HG03039 (cell line): ENCODE data around the gene RGS18.
"Not testable (repeated sequence)": the region's sequence is repeated elsewhere in the genome, so short reads cannot be mapped to it uniquely, and the experiment has no call there.

Experiments used
- ATAC-seq: cut with Tn5 transposase; IDR thresholded peaks from one replicate; pipeline ENCODE4 v1.9.1; 2021; ENCODE audit warnings: mild to moderate bottlenecking, moderate library complexity; ENCODE audit not compliant: unreplicated experiment

RGS18 gene

DNA sequence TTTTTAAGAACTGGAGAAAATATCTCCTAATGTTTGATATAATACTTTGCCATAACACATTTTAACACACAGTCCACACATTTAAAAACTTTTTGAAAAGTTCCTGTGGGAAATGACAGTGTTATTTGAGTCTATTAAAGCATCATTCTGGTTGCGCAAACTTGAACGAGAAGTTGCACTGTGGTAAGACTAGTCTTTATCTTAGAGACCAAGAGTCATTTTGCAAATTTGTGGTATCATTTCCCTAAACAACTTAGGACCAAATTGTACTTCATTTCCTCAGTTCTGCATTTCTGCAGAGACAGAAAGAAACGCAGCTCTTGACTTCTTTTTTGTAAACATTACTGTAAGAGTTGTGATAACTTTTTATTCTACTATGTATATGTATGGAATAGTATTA is at the start of gene RGS18:
TSS of gene RGS18 (plus strand) at position 282 of the 400 bp plus-strand sequence. CDS start 176 bp downstream, outside the sequence.
- ATAC-seq: peak; percentile 67

DNA sequence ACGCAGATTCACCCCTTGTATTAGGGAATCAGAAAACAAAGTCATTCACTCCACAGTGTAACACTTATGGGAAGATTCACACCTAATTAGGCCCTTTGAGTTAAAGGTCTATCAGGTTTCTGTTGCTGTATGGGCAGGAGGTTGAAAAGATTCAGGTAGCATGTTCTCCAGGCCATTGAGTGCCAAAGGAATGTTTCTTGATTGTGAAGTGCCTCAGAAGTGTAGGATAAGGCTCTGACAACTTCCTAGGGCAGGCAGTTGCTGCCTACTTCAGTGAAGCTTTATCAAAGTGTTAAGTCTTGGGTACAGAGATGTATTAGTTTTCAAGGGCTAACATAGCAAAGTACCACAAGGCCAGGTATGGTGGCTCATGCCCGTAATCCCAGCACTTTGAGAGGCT is 48.7 kb upstream of the RGS18 start:
- no peak for ATAC-seq

- ATAC-seq: no peak
These were observed 43.3 kb upstream of the RGS18 start for GRCh38 chr1:192115000-192115399.

DNA sequence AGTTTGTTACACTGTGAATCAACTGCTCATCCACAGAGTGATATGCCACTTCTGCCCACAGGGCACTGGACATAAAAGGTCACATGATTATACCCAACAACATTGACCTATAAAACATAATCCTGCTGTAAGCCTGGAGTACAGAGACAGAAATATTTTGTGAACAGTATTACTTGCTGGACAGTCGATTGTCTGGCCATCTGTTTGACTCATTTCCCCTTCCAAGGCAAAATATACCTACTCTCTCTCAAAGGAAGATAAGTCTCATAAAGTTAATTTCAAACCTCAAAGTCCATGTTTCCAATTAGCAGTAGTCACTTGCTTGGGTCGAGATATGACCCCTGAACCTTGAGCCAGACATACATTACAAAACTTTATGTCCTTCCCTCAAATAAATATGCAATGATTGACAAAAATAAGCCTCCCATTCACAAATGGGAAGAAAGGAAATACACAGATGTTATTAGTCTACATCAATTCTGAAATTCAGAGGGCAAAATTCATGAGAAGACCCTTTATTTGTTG is 39.3 kb upstream of the RGS18 start:
- no peak for ATAC-seq

DNA sequence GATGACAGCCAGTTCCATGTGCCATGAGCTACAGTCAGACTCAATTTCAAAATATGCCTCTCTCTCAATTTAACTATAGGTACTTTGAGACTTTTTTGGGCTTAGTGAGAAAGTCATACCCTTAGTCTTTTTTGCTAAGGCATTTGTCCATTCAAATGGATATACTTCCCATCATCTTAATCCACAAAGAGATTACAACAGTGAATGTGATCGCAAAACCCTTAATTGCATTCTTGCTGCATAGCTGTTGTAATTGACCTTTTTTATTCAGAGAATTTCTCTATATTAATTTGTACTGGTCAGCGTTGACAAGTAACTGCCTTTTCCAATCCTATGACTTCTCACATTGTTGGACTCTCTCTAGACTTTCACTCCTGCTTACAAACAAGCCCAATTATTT is 38.6 kb upstream of the RGS18 start:
- ATAC-seq: no peak

DNA sequence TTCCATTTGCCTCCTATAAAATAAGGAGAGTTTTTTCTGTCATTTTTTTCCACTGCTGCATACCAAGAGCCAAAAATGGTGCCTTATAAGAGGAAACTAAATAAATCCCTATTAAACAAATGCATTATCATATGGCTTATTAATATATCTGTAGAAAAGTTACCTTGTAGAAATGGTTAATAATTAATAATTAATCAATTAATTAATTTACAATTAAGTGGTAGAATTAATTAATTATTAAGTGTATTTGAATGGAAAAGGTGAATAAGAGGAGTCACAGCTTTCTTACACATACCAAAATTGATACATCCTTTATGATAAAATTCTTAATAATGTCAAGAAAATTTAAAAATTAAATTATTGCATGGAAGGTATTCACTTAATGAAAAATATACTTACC is 35.6 kb upstream of the RGS18 start:
- ATAC-seq: no peak

- no peak for ATAC-seq
These were observed 35.0 kb upstream of the RGS18 start for GRCh38 chr1:192123212-192123611.

DNA sequence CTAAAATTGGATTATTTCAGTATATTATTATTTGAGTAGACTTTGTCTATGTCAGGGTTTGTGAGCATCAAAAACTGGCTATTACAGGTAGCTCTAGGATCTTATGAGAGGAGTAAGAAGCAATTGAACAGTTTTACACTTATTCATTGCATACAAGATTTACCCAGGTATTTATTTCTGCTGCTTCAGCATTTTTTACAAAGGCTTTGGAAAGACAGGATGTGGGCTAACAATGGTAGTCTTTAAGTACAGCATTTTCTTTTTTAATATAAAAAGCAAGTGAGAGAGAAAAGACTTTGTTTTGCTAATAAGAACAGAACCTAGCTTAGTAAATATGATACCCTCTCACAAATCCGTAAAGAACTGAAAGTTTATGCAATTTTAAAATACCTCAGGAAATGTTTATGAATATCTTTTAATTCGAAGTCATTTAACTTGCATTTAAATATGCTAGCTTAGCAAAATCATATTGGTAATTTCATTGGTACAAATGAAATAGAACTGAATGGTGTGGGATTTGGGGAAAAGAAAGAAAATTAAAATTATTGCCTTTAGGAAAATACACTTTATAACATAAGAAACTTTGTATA is 32.1 kb upstream of the RGS18 start:
- no peak for ATAC-seq

DNA sequence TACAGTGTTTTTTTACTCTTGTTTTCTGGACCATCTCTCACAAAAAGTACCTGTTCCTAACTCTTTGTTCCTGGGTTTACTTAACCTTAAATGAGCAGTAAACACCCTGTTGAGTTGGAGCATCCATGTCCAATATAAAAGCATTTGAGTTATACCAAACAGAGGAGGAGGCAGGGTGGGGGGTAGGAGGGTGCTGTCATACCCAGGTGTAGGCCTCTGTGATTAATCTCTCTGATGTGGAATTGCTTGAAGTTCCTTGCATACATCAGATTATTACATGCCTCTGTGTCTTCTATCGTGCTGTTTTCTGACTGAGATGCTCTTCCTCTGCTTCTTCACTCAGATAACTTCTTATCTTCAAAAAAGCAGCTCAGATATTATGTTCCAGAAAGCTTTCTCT is 28.1 kb upstream of the RGS18 start:
- ATAC-seq: no peak

- ATAC-seq: not testable (repeated sequence)
These were observed 27.4 kb upstream of the RGS18 start for GRCh38 chr1:192130865-192131264.

DNA sequence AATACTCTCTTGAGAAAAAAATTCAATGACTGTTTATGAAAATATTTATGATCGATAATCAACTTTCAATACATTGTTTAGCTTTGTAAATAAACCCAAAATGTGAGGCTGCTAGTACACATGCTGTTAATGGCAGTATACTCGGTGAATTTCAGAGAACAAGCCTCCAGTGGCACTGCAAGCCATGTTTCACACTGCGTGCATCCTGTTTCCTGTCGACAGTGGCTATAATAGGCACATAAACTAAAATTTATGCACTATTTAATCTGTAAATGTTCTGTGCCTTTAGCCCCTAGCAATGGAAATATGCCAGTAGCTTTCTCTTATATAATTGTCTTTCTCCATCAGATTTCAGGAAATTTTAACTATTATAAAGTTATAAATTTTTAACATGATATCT is 26.3 kb upstream of the RGS18 start:
- ATAC-seq: no peak

DNA sequence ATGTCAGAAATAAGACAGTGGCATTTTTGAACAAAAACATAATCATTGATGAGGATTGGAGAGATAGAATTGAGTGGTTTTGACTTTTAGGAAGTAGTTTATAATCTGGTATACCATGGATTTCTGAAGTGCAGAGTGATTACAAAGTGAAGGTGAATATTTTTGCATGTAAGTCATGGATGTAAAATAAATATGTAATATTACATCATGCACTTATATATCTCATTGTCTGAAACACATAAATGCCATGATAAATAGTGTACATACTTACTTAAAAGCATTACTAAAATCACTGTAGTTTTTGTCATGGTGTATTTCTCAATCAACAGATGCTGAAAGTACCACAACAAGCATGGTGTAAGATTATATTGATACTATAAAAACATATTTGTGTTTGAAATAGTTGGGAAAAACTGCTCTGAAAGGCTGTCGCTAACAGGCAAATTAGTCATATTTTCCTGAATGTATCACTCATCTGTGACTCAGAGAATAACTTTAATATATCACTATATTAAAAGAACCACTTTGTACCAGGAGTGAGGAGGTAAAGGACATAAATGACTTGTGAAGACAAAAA is 24.8 kb upstream of the RGS18 start:
- ATAC-seq: no peak

GRCh38 chr1:192140382-192140781 is 17.9 kb upstream of the RGS18 start:
- ATAC-seq: no peak

DNA sequence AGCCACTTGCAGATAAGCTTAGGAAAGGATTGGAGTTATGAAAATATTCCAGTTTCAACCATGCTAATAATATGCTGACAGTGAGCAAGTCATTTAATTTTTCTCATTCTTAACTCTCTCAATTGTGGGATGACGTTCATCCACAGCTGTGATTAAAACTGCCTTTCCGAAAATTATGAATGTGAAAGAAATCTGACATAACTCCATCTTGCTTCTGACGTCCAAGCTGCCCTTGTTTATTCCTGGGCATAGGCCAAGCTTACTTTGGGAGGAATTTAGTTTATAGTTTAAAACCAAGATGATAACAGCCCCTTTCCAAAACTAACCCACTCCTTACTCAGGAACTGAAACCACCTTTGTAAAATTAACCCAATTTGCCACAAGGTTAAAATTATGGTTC is 11.0 kb upstream of the RGS18 start:
- ATAC-seq: no peak

GRCh38 chr1:192147696-192148095 is 10.6 kb upstream of the RGS18 start:
- ATAC-seq: no peak

- no peak for ATAC-seq
These were observed 7.1 kb upstream of the RGS18 start for GRCh38 chr1:192151176-192151575.

- no peak for ATAC-seq
These were observed 5.0 kb upstream of the RGS18 start for GRCh38 chr1:192153276-192153675.

DNA sequence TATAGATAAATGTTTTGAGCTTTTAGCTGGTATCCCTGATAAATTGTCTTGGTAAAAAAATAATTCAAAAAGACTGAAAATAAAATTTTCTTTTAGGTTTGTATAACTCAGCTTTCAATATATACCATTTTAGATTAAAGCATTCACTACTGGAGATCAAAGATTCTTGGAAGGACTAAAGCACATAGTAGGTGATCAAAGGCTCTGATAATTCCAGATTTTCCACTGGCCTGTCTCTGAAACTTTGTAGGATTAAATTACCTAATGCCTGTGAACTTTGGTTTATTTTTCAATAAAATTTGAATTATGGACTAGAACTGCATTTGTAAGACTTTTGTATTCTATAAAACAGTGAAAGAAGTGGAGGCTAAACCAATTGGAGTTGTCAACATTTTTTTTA is 1.2 kb upstream of the RGS18 start:
- no peak for ATAC-seq

DNA sequence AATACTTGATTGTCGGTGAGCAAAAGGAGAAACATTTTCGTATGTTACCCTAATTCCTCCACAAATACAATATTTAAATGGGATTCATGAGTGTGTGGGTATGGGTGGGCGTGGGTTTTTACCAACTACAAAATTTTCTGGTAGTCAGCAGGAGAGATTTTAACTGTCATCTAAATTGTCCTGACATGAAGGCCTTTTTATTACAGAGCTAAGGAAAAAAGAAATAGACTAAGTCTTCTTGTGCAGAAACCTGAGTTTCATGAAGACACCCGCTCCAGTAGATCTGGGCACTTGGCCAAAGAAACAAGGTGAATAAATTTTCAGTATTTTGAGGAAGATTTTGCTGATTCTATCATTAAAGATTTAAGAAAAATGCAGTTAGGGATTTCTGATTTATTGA is 752 bp downstream of the RGS18 start:
- no peak for ATAC-seq

DNA sequence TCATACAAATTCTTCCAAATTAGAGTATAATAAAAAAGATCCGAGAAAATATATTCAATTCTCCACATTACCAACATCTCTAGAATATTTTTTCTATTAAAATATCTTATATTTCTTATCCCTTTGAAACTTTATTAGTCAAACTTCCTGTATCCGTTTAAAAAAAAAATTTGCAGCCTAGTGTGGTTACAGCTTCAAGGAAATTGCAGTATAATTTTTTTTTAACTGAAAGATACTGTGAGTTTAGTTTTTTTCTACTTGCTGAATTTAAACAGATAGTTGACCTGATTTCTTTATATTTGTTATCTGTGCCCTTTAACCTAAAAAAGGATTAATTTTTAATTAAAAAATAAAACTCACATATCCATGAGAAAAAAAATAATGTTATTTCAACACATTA is 1.5 kb downstream of the RGS18 start:
- no peak for ATAC-seq

DNA sequence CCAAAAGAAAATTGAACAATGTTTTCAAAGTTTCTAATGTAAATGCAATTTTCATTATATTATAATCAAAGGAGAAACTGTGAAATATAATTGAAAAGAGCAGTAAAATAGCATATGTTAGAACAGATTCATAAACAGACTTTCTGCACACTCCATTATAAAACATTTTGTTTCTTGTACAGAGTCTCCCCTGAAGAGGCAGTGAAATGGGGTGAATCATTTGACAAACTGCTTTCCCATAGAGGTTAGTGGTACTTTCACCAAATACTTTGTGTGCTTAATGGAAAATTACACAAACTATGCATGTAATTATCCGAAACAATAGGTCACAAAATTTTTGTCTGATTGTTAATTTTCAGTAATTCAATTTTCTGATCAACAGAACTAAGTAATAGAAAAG is 1.9 kb downstream of the RGS18 start:
- ATAC-seq: no peak

DNA sequence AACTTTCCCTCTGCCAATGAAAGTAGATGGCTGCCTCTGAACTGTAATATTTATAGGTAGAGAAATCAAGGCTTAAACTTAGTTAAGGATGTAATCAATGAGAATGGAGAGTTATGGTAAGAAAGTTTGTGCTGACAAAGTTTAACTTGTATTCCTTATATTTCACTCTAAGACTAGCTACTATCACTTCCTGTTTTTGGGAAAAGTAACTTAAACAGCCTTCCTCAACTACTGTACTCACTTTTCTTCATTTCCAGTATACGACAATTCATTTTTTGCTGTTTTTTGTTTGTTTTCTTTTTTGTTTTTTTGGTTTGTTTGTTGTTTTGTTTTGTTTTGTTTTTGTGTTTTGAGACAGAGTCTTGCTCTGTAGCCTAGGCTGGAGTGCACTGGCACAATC is 3.7 kb downstream of the RGS18 start:
- ATAC-seq: no peak

DNA sequence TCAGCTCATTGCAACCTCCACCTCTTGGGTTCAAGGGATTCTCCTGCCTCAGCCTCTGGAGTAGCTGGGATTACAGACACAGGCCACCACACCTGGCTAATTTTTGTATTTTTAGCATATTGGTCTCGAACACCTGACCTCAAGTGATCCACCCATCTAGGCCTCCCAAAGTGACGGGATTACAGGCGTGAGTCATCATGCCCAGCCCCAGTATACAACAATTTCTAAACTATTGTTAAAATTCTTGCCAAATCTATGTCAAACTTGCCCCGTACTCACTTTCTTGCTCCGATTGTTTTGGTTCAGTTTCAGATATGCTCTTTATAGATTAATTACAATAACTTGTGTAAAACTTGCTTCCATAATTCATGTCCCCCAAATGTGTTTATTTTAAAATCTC is 4.1 kb downstream of the RGS18 start:
- no peak for ATAC-seq
